Measurements from ENCODE around the gene ZRANB3. TPM values are rescaled to one million over a fixed set of nuclear protein-coding genes. Genes with fewer than 3 reads are reported as not detected.

The ZRANB3 gene
- total and polyA plus RNA-seq, 10 donors = 2.2 to 11.1 (median 6.9) TPM

- no peaks in the 10 kb centered on the region for H3K4me1 ChIP-seq
- H3K27ac ChIP-seq = no peak overlapping the region
- peaks cover 0 to 14% (median 0%) of the 10 kb centered on the region in 6 donors for H3K36me3 ChIP-seq
- no peak overlapping the region for H3K4me3 ChIP-seq
- 92 to 100% (median 94%) methylated on average over 5 of the region's 5 CpGs for WGBS, 5 donors
- no peak for DNase-seq
- peaks cover 0 to 37% (median 28%) of the 10 kb centered on the region in 8 donors for H3K9me3 ChIP-seq
- intact Hi-C loops (cut with DNase I; ENCODE audit: low total_unique reads) = no loop called here
- no peaks in the 10 kb centered on the region for H3K27me3 ChIP-seq (replicated peaks in 1 of 7)
- TF ChIP-seq POLR2AphosphoS5 (IDR thresholded peaks at IDR 0.05) (no peak), POLR2A (IDR thresholded peaks at IDR 0.05) (no peak), CTCF (IDR thresholded peaks at IDR 0.05 in 8 of 11, conservative IDR thresholded peaks at IDR 0.05 in 3 of 11) (no peak)
Measured at GRCh38 chr2:135186054-135186453, 345.0 kb downstream of the ZRANB3 start.

- Histone ChIP-seq H3K36me3 (peaks cover 0 to 14% (median 0%) of the 10 kb centered on the region in 6 donors), H3K27me3 (replicated peaks in 1 of 7) (no peaks in the 10 kb centered on the region), H3K4me1 (no peaks in the 10 kb centered on the region), H3K27ac (no peak overlapping the region), H3K9me3 (peaks cover 0 to 15% (median 6%) of the 10 kb centered on the region in 8 donors), H3K4me3 (no peak overlapping the region)
- TF ChIP-seq POLR2AphosphoS5 (IDR thresholded peaks at IDR 0.05) = no peak
- TF ChIP-seq POLR2A (IDR thresholded peaks at IDR 0.05) = no peak
- TF ChIP-seq CTCF (IDR thresholded peaks at IDR 0.05 in 8 of 11, conservative IDR thresholded peaks at IDR 0.05 in 3 of 11) = no peak
- no peak for DNase-seq
- intact Hi-C loops (cut with DNase I; ENCODE audit: low total_unique reads) = no loop called here
- 58 to 99% (median 94%) methylated on average over 1 of the region's 1 CpG for WGBS, 5 donors
Measured at GRCh38 chr2:135183822-135184221, 347.2 kb downstream of the ZRANB3 start.

- intact Hi-C loops (cut with DNase I; ENCODE audit: low total_unique reads) = no loop called here
- Histone ChIP-seq H3K27ac (no peak overlapping the region), H3K4me3 (no peak overlapping the region), H3K9me3 (peaks cover 0 to 5% (median under 1%) of the 10 kb centered on the region in 8 donors), H3K27me3 (replicated peaks in 1 of 7) (no peaks in the 10 kb centered on the region), H3K4me1 (no peaks in the 10 kb centered on the region), H3K36me3 (peaks cover 0 to 21% (median under 1%) of the 10 kb centered on the region in 6 donors)
- 82 to 90% (median 88%) methylated on average over 3 of the region's 3 CpGs for WGBS, 5 donors
- TF ChIP-seq POLR2A (IDR thresholded peaks at IDR 0.05) (no peak), CTCF (IDR thresholded peaks at IDR 0.05 in 8 of 11, conservative IDR thresholded peaks at IDR 0.05 in 3 of 11) (no peak), POLR2AphosphoS5 (IDR thresholded peaks at IDR 0.05) (no peak)
- no peak for DNase-seq
Measured at GRCh38 chr2:135182601-135183000, 348.4 kb downstream of the ZRANB3 start.

GRCh38 chr2:135182190-135182589 is 348.8 kb downstream of the ZRANB3 start:
- H3K36me3 ChIP-seq = peaks cover 0 to 25% (median 2%) of the 10 kb centered on the region in 6 donors
- H3K27ac ChIP-seq = no peak overlapping the region
- no peak for TF ChIP-seq POLR2AphosphoS5 (IDR thresholded peaks at IDR 0.05)
- TF ChIP-seq CTCF (IDR thresholded peaks at IDR 0.05 in 8 of 11, conservative IDR thresholded peaks at IDR 0.05 in 3 of 11) = no peak
- no peak for TF ChIP-seq POLR2A (IDR thresholded peaks at IDR 0.05)
- no peaks in the 10 kb centered on the region for H3K27me3 ChIP-seq (replicated peaks in 1 of 7)
- no peak for DNase-seq
- intact Hi-C loops (cut with DNase I; ENCODE audit: low total_unique reads) = no loop called here
- 81 to 90% (median 85%) methylated on average over 7 to 8 of the region's 8 CpGs for WGBS, 5 donors
- peaks cover 0 to 7% (median 4%) of the 10 kb centered on the region in 8 donors for H3K9me3 ChIP-seq
- no peaks in the 10 kb centered on the region for H3K4me1 ChIP-seq
- no peak overlapping the region for H3K4me3 ChIP-seq

Measured in spleen (tissue), 11 donors.